ENCODE measurements around the gene ATP8B3. TPM values are rescaled to one million over a fixed set of nuclear protein-coding genes. Genes with fewer than 3 reads are reported as not detected.

ATP8B3 gene
- total and polyA plus RNA-seq, 2 experiments from 2014 or later, result 2.1 to 6.0 TPM

GRCh38 chr19:1855828-1856255 is 43.8 kb upstream of the ATP8B3 start:
- TF ChIP-seq CTCF (conservative IDR thresholded peaks at IDR 0.05; ENCODE audit: low read depth in 2 of 2), result no peak
- TF ChIP-seq ZNF462 (CRISPR knock-in tag; IDR thresholded peaks at IDR 0.05), result no peak
- TF ChIP-seq ETS1 (IDR thresholded peaks at IDR 0.05), result no peak
- TF ChIP-seq EZH2phosphoT487 (IDR thresholded peaks at IDR 0.05; ENCODE audit: unreplicated experiment), result no peak
- no peak for TF ChIP-seq NANOG (IDR thresholded peaks at IDR 0.05; ENCODE audit: borderline replicate concordance)
- no peak for TF ChIP-seq STAT1 (IDR thresholded peaks at IDR 0.05; ENCODE audit: unreplicated experiment)
- no peak for TF ChIP-seq ZNF331 (CRISPR knock-in tag; IDR thresholded peaks at IDR 0.05; ENCODE audit: low read depth)
- TF ChIP-seq REST (IDR thresholded peaks at IDR 0.05; ENCODE audit: unreplicated experiment), result no peak
- TF ChIP-seq JUNB (IDR thresholded peaks at IDR 0.05; ENCODE audit: unreplicated experiment), result no peak
- no peak for TF ChIP-seq ZNF114 (CRISPR knock-in tag; IDR thresholded peaks at IDR 0.05)
- TF ChIP-seq POLR2AphosphoS5 (IDR thresholded peaks at IDR 0.05; ENCODE audit: low read depth), result no peak
- no peak for TF ChIP-seq CREB1 (CRISPR knock-in tag; IDR thresholded peaks at IDR 0.05; ENCODE audit: low read depth)
- TF ChIP-seq EZH2 (IDR thresholded peaks at IDR 0.05; ENCODE audit: low read depth, unreplicated experiment), result no peak
- H3K27me3 ChIP-seq (ENCODE audit: insufficient read depth), result no peaks in the 10 kb centered on the region
- DNase-seq (ENCODE audit: low spot score) (no peak), ATAC-seq (no peak)
- peaks cover 14% of the 10 kb centered on the region for H3F3A ChIP-seq (replicated peaks; ENCODE audit: low read depth)
- H3K4me1 ChIP-seq (ENCODE audit: insufficient read depth), result peaks cover 57% of the 10 kb centered on the region
- Mint-ChIP-seq H3K4me1 (peaks cover 55% of the 10 kb centered on the region), H3K4me3 (peak overlapping the region; percentile 44; the same call in 2 of the 3 replicates), H3K27ac (no peak overlapping the region), H3K27me3 (ENCODE audit: insufficient read depth, low read depth, poor library complexity) (peaks cover 19% of the 10 kb centered on the region), H3K36me3 (ENCODE audit: low read depth) (peaks cover 5% of the 10 kb centered on the region; the same call in 1 of the 3 replicates), H3K9me3 (no peaks in the 10 kb centered on the region)
- peak overlapping the region; percentile 72; the same call in 1 of the 2 replicates for H3K27ac ChIP-seq (ENCODE audit: low read depth)
- H3K36me3 ChIP-seq (ENCODE audit: insufficient read depth), result no peaks in the 10 kb centered on the region
- no peaks in the 10 kb centered on the region for H3K9me2 ChIP-seq (ENCODE audit: insufficient read depth)
- H2AFZ ChIP-seq, result no peak overlapping the region
- peaks cover 39% of the 10 kb centered on the region for H3K79me2 ChIP-seq (replicated peaks; ENCODE audit: insufficient read depth)
- peak overlapping the region; percentile 74 for H3K4me3 ChIP-seq
- H4K20me1 ChIP-seq (replicated peaks; ENCODE audit: insufficient read depth), result peaks cover 20% of the 10 kb centered on the region; the same call in 1 of the 2 replicates
- peak overlapping the region; percentile 98 for H3K4me2 ChIP-seq

All from GM23338 (cell line).